HFFc6 (cell line): ENCODE measurements around the gene MASP1. TPM values are rescaled to one million over a fixed set of nuclear protein-coding genes. Genes with fewer than 3 reads are reported as not detected.
A peak's percentile ranks its signal among the peaks of the same experiment; 100 is the strongest.

Source experiments
- DNase-seq: peaks from one replicate; pipeline ENCODE4 v3.0.0-alpha.2; 2018
- H3K27ac Mint-ChIP-seq: 2 replicates; pipeline ENCODE4 v1.8.0; 2020; ENCODE audit warnings: mild to moderate bottlenecking, mixed read lengths
- H3K27me3 Mint-ChIP-seq: 2 replicates; pipeline ENCODE4 v1.8.0; 2021; ENCODE audit warnings: mild to moderate bottlenecking, moderate library complexity, mixed read lengths; ENCODE audit not compliant: insufficient read depth
- H3K36me3 Mint-ChIP-seq: 2 replicates; pipeline ENCODE4 v1.8.0; 2021; ENCODE audit warnings: low read depth, mixed read lengths
- H3K4me1 Mint-ChIP-seq: 2 replicates; pipeline ENCODE4 v1.8.0; 2020; ENCODE audit warnings: low read depth, mixed read lengths
- H3K4me3 Mint-ChIP-seq: 2 replicates; pipeline ENCODE4 v1.8.0; 2020; ENCODE audit warnings: mild to moderate bottlenecking, moderate library complexity, mixed read lengths
- H3K9me3 Mint-ChIP-seq: 2 replicates; pipeline ENCODE4 v1.8.0; 2020; ENCODE audit warnings: mild to moderate bottlenecking, mixed read lengths
- CTCF ChIP-seq: fragments of 200-600 bp; sonication (generic); IDR thresholded peaks from 2 replicates; pipeline ENCODE4 v1.5.0; 2021; ENCODE audit warnings: antibody characterized with exemption, mild to moderate bottlenecking
- total RNA-seq, 6 experiments: library from RNA; stranded (reverse); fragmentation: NEBNext Ultra II Directional; extraction: Animal tissue kit (Norgen Biotek cat#: 25700); gene quantifications; 2 replicates in 1 of 6; 3 replicates in 5 of 6; pipeline ENCODE4 v1.2.3, GENCODE V29; 2021

The MASP1 gene
- total RNA-seq, 6 experiments from 2014 or later = 31.5 to 133 (median 101) TPM

GRCh38 chr3:187261541-187261969 lies 30.0 kb downstream of the MASP1 start:
- peaks cover 70% of the 10 kb centered on the region for H3K4me1 Mint-ChIP-seq

GRCh38 chr3:187259171-187259570 lies 32.4 kb downstream of the MASP1 start:
- DNase-seq = no peak
- peaks cover 11% of the 10 kb centered on the region for H3K9me3 Mint-ChIP-seq

More at GRCh38 chr3:187261541-187261969, 30.0 kb downstream of the MASP1 start:
- Mint-ChIP-seq H3K36me3 (peaks cover 64% of the 10 kb centered on the region), H3K27ac (peak overlapping the region; percentile 91), H3K9me3 (peaks cover 11% of the 10 kb centered on the region), H3K4me3 (peak overlapping the region; percentile 37; the same call in 1 of the 2 replicates), H3K27me3 (no peaks in the 10 kb centered on the region; the same call in 1 of the 2 replicates)
- peak; percentile 98 for DNase-seq
- TF ChIP-seq CTCF = no peak

GRCh38 chr3:187257992-187258692 lies 33.4 kb downstream of the MASP1 start:
- H3K4me1 Mint-ChIP-seq = peaks cover 36% of the 10 kb centered on the region
- peaks cover 11% of the 10 kb centered on the region for H3K9me3 Mint-ChIP-seq
- H3K27me3 Mint-ChIP-seq = peaks cover 3% of the 10 kb centered on the region; the same call in 1 of the 2 replicates
- no peak overlapping the region for H3K4me3 Mint-ChIP-seq
- no peak for DNase-seq
- no peak for TF ChIP-seq CTCF
- H3K36me3 Mint-ChIP-seq = peaks cover 85% of the 10 kb centered on the region
- no peak overlapping the region for H3K27ac Mint-ChIP-seq

More at GRCh38 chr3:187259171-187259570, 32.4 kb downstream of the MASP1 start:
- Mint-ChIP-seq H3K4me3 (no peak overlapping the region), H3K36me3 (peaks cover 76% of the 10 kb centered on the region), H3K27me3 (peaks cover 3% of the 10 kb centered on the region; the same call in 1 of the 2 replicates), H3K4me1 (peaks cover 46% of the 10 kb centered on the region), H3K27ac (no peak overlapping the region)
- TF ChIP-seq CTCF = 0 out of 2 replicates have a peak, but pooled peaks have one; percentile 23

- Mint-ChIP-seq H3K36me3 (peaks cover 92% of the 10 kb centered on the region), H3K27ac (no peak overlapping the region), H3K4me3 (no peak overlapping the region), H3K9me3 (peaks cover 11% of the 10 kb centered on the region), H3K27me3 (peaks cover 3% of the 10 kb centered on the region; the same call in 1 of the 2 replicates), H3K4me1 (peaks cover 29% of the 10 kb centered on the region)
- TF ChIP-seq CTCF = no peak
- DNase-seq = no peak
Observed at GRCh38 chr3:187257471-187257870, 34.1 kb downstream of the MASP1 start.

GRCh38 chr3:187256051-187256616 lies 35.4 kb downstream of the MASP1 start:
- Mint-ChIP-seq H3K4me1 (peaks cover 16% of the 10 kb centered on the region), H3K27me3 (peaks cover 3% of the 10 kb centered on the region; the same call in 1 of the 2 replicates), H3K4me3 (no peak overlapping the region), H3K27ac (no peak overlapping the region), H3K36me3 (peaks cover 92% of the 10 kb centered on the region), H3K9me3 (peaks cover 1% of the 10 kb centered on the region; the same call in 1 of the 2 replicates)
- peak; percentile 26; the same call in 1 of the 2 replicates for TF ChIP-seq CTCF
- no peak for DNase-seq
